Right lobe of liver (tissue), 6 donors: ENCODE results near the gene APP. TPM values are rescaled to one million over a fixed set of nuclear protein-coding genes. Genes with fewer than 3 reads are reported as not detected.

Experiments used
- ATAC-seq, 4 donors: fragments of 200-7000 bp; cut with Tn5 transposase; one replicate each; pipeline ENCODE4 v1.9.1; 2020; ENCODE audit warnings: mild to moderate bottlenecking in 4 of 4, moderate library complexity in 4 of 4
- DNase-seq, 3 donors: peaks; one replicate each; pipeline ENCODE4 v3.0.0-alpha.2; 2020
- H3K27ac ChIP-seq, 3 donors: fragments of 200-600 bp; one replicate each; pipeline ENCODE4 v1.8.0; 2022
- H3K27me3 ChIP-seq, 2 donors: fragments of 200-600 bp; one replicate each; pipeline ENCODE4 v1.8.0; 2022
- H3K36me3 ChIP-seq, 4 donors: fragments of 200-600 bp; sonication (generic) in 1 of 4; one replicate each; pipeline versions ENCODE4 v1.5.1 to v1.8.0; 2017 to 2022; ENCODE audit warnings: control low read depth in 1 of 4
- H3K4me1 ChIP-seq, 4 donors: fragments of 200-600 bp; sonication (generic) in 1 of 4; one replicate each; pipeline versions ENCODE4 v1.5.1 to v1.8.0; 2017 to 2022; ENCODE audit warnings: control low read depth in 1 of 4
- H3K4me3 ChIP-seq, 3 donors: fragments of 200-600 bp; one replicate each; pipeline ENCODE4 v1.8.0; 2022
- H3K9me3 ChIP-seq, 4 donors: fragments of 200-600 bp; sonication (generic) in 1 of 4; one replicate each; pipeline versions ENCODE4 v1.5.1 to v1.8.0; 2017 to 2022; ENCODE audit warnings: control low read depth in 1 of 4
- CTCF ChIP-seq, 4 donors: fragments of 200-600 bp in 3 of 4; fragments of 450-650 bp in 1 of 4; IDR thresholded peaks; one replicate each; pipeline versions ENCODE4 v1.5.1 to v1.8.0; 2016 to 2022; ENCODE audit warnings: antibody characterized with exemption in 4 of 4, mild to moderate bottlenecking in 2 of 4
- POLR2A ChIP-seq: fragments of 450-650 bp; IDR thresholded peaks from one replicate; pipeline ENCODE4 v1.6.1; 2017; ENCODE audit warnings: antibody characterized with exemption, mild to moderate bottlenecking
- WGBS: methylation state at CpG from one replicate; pipeline ENCODE4 v1.1.6; 2018; ENCODE audit warnings: low coverage, low lambda C conversion rate; ENCODE audit not compliant: insufficient coverage; ENCODE audit errors: missing lambda C conversion rate; 5-methylcytosine and 5-hydroxymethylcytosine counted together
- intact Hi-C, 2 donors: fragments of 100-400 bp; cut with DNase I; formaldehyde crosslinking; loops; one replicate each; pipeline versions ENCODE4 v1.11.2 to v1.14.1; 2022
- total RNA-seq, 6 experiments: library from RNA; depleted of rRNA in 2 of 6; stranded (reverse); fragments of >200 nt in 2 of 6; fragmentation: NEBNext Ultra II Directional in 3 of 6; extraction: Animal tissue kit (Norgen Biotek cat#: 25700) in 3 of 6; gene quantifications; one replicate each; pipeline versions ENCODE4 v1.1.0 to v1.2.4, GENCODE V29; 2016 to 2023
- donor health status: DM: no; HTN: yes; CAD: no.
- donor health status: DM: no; HTN: no; CAD: no.
- donor health status: DM: no; HTN: no; CAD: no.
- donor health status: DM: no; HTN: yes; CAD: no.
- donor health status: DM: no; HTN: yes; CAD: no.

The APP gene
- total RNA-seq, 6 experiments from 2014 or later, result 127 to 262 (median 208) TPM

- Histone ChIP-seq H3K4me3 (no peak overlapping the region), H3K36me3 (no peaks in the 10 kb centered on the region), H3K27me3 (no peaks in the 10 kb centered on the region), H3K9me3 (no peaks in the 10 kb centered on the region), H3K27ac (peak overlapping the region in 2 of 3 donors; percentile 19 to 20), H3K4me1 (peaks cover 0 to 17% (median 6%) of the 10 kb centered on the region in 4 donors)
- intact Hi-C loops, result no loop called here
- ATAC-seq, result peak in 3 of 4 donors; percentile 7 to 45 (median 31)
- WGBS, result 57% methylated on average over 6 of the region's 6 CpGs
- no peak for DNase-seq
- TF ChIP-seq POLR2A (no peak), CTCF (IDR thresholded peaks at IDR 0.05) (no peak)
Observed at GRCh38 chr21:26138615-26139257, 31.8 kb downstream of the APP start.

- ATAC-seq, result no peak
- WGBS, result 85% methylated on average over 4 of the region's 4 CpGs
- intact Hi-C loops, result no loop called here
Observed at GRCh38 chr21:26137379-26138060, 33.0 kb downstream of the APP start.

GRCh38 chr21:26136671-26137070, 33.9 kb downstream of the APP start:
- intact Hi-C loops, result no loop called here
- Histone ChIP-seq H3K9me3 (no peaks in the 10 kb centered on the region), H3K27ac (no peak overlapping the region), H3K4me3 (no peak overlapping the region), H3K36me3 (no peaks in the 10 kb centered on the region), H3K27me3 (no peaks in the 10 kb centered on the region), H3K4me1 (peaks cover 0 to 17% (median 6%) of the 10 kb centered on the region in 4 donors)
- TF ChIP-seq CTCF (IDR thresholded peaks at IDR 0.05) (no peak), POLR2A (no peak)
- no peak for DNase-seq
- ATAC-seq, result no peak
- WGBS, result 33% methylated on average over 1 of the region's 6 CpGs

More at GRCh38 chr21:26137379-26138060, 33.0 kb downstream of the APP start:
- Histone ChIP-seq H3K4me3 (no peak overlapping the region), H3K27me3 (no peaks in the 10 kb centered on the region), H3K36me3 (no peaks in the 10 kb centered on the region), H3K4me1 (peaks cover 0 to 17% (median 6%) of the 10 kb centered on the region in 4 donors), H3K9me3 (no peaks in the 10 kb centered on the region), H3K27ac (no peak overlapping the region)
- no peak for TF ChIP-seq CTCF (IDR thresholded peaks at IDR 0.05)
- TF ChIP-seq POLR2A, result no peak
- DNase-seq, result no peak

GRCh38 chr21:26135520-26135919, 35.0 kb downstream of the APP start:
- Histone ChIP-seq H3K27me3 (no peaks in the 10 kb centered on the region), H3K27ac (no peak overlapping the region), H3K4me3 (no peak overlapping the region), H3K36me3 (no peaks in the 10 kb centered on the region), H3K9me3 (no peaks in the 10 kb centered on the region), H3K4me1 (peaks cover 0 to 16% (median 6%) of the 10 kb centered on the region in 4 donors)
- DNase-seq (no peak), ATAC-seq (no peak)
- WGBS, result 85% methylated on average over 3 of the region's 7 CpGs
- intact Hi-C loops, result no loop called here
- TF ChIP-seq POLR2A, result no peak
- TF ChIP-seq CTCF (IDR thresholded peaks at IDR 0.05), result no peak
